ENCODE results near the gene NUDT19.

The NUDT19 gene

DNA sequence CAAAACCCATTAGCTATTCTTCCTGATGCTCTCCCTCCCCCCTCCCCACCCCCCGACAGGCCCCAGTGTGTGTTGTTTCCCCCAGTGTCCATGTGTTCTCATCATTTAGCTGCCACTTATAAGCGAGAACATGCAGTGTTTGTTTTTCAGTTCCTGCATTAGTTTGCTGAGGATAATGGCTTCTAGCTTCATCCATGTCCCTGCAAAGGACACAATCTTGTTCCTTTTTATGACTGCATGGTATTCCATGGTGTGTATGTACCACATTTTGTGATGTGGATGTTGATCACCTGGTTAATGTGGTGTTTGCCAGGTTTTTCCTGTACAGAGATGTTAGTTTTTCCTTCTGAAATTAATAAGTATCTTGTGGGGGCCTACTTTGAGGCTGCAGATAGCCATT, 59.4 kb downstream of the NUDT19 start:
- TF ChIP-seq, protein P1, sequence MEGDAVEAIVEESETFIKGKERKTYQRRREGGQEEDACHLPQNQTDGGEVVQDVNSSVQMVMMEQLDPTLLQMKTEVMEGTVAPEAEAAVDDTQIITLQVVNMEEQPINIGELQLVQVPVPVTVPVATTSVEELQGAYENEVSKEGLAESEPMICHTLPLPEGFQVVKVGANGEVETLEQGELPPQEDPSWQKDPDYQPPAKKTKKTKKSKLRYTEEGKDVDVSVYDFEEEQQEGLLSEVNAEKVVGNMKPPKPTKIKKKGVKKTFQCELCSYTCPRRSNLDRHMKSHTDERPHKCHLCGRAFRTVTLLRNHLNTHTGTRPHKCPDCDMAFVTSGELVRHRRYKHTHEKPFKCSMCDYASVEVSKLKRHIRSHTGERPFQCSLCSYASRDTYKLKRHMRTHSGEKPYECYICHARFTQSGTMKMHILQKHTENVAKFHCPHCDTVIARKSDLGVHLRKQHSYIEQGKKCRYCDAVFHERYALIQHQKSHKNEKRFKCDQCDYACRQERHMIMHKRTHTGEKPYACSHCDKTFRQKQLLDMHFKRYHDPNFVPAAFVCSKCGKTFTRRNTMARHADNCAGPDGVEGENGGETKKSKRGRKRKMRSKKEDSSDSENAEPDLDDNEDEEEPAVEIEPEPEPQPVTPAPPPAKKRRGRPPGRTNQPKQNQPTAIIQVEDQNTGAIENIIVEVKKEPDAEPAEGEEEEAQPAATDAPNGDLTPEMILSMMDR (conservative IDR thresholded peaks at IDR 0.05; ENCODE audit: low read depth, low read length): no peak
- no peak for DNase-seq (ENCODE audit: low read depth)
- no peak overlapping the region for H3K4me3 ChIP-seq (ENCODE audit: low read depth, low read length)

DNA sequence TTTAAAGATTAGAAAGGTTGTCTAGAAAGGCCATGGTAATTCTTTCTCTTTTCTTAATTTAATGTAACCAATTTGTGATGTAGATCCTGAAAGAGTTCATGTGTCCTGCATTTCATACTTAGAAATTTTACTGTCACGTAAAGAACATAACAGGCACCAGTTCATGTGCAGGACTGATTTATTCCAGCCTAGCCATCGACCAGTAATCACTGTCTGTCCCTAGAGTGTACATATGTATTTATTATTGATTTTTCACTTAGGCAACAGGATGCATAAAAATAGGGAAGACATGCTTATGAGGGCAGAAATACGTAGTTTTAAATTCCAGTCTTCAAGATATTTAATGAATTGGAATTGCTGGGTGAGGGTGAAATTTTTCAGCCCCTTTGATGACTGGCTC, 65.6 kb downstream of the NUDT19 start:
- TF ChIP-seq, protein P1 (conservative IDR thresholded peaks at IDR 0.05; ENCODE audit: low read depth, low read length): no peak
- H3K4me3 ChIP-seq (ENCODE audit: low read depth, low read length): no peak overlapping the region
- no peak for DNase-seq (ENCODE audit: low read depth)

All from choroid plexus epithelial cell (primary cell).